AG04449 (cell line): ENCODE measurements around the gene METRNL.

Experiments used
- CTCF ChIA-PET: fragments of 350-600 bp; formaldehyde crosslinking; extraction: SDS; loops from one replicate; lab custom pipeline; 2021; ENCODE audit warnings: antibody characterized with exemption; lab: Yijun Ruan, JAX
- POLR2A ChIA-PET: fragments of 400-600, 350-600 bp; formaldehyde crosslinking; extraction: SDS; loops from one replicate; lab custom pipeline; 2020; ENCODE audit warnings: antibody characterized with exemption, inconsistent platforms; lab: Yijun Ruan, JAX
- DNase-seq: peaks from one replicate; pipeline ENCODE4 v3.0.0-alpha.2; 2010; ENCODE audit warnings: low read depth, low spot score
- H3K4me3 ChIP-seq: 2 replicates; pipeline ENCODE4 v1.5.1; 2011; ENCODE audit warnings: low read depth, mild to moderate bottlenecking, control low read depth, low read length
- CTCF ChIP-seq: IDR thresholded peaks from one replicate; pipeline ENCODE4 v1.5.1; 2011; ENCODE audit warnings: mild to moderate bottlenecking, moderate library complexity, low read length, control low read depth, inconsistent platforms; ENCODE audit not compliant: insufficient read depth; ENCODE audit errors: missing control alignments

METRNL gene

GRCh38 chr17:83115202-83115651, 35.8 kb downstream of the METRNL start:
- ChIA-PET CTCF (no interaction called here), POLR2A (no interaction called here)
- no peak overlapping the region for H3K4me3 ChIP-seq
- DNase-seq = no peak
- no peak for TF ChIP-seq CTCF

- TF ChIP-seq CTCF = no peak
- ChIA-PET CTCF (interaction anchor here (1.4 kb wide), 1 partner anchor 12 kb away, joined by 3 read pairs; no protein-coding TSS in a partner anchor), POLR2A (no interaction called here)
These were observed 36.4 kb downstream of the METRNL start for GRCh38 chr17:83115832-83116231.

GRCh38 chr17:83116311-83116771, 36.9 kb downstream of the METRNL start:
- DNase-seq = no peak
- no peak overlapping the region for H3K4me3 ChIP-seq
- ChIA-PET POLR2A (no interaction called here), CTCF (interaction anchor here (1.0 to 1.4 kb wide), 2 partner anchors 12 to 28 kb away, joined by 3 read pairs; no protein-coding TSS in a partner anchor)
- no peak for TF ChIP-seq CTCF

More at GRCh38 chr17:83115832-83116231, 36.4 kb downstream of the METRNL start:
- no peak overlapping the region for H3K4me3 ChIP-seq
- no peak for DNase-seq

- DNase-seq = no peak
- H3K4me3 ChIP-seq = no peak overlapping the region
- ChIA-PET POLR2A (no interaction called here), CTCF (interaction anchor here (1.0 to 1.4 kb wide), 2 partner anchors 11 to 27 kb away, joined by 3 read pairs; no protein-coding TSS in a partner anchor)
- TF ChIP-seq CTCF = no peak
These were observed 37.6 kb downstream of the METRNL start for GRCh38 chr17:83116783-83117555.

- POLR2A ChIA-PET = no interaction called here
- TF ChIP-seq CTCF = no peak
- no peak for DNase-seq
- CTCF ChIA-PET = interaction anchor here (1.0 kb wide), 1 partner anchor 27 kb away, joined by 3 read pairs; no protein-coding TSS in a partner anchor
- no peak overlapping the region for H3K4me3 ChIP-seq
These were observed 38.2 kb downstream of the METRNL start for GRCh38 chr17:83117583-83117982.
